Measurements from ENCODE around the gene CBLC.

CBLC gene

DNA sequence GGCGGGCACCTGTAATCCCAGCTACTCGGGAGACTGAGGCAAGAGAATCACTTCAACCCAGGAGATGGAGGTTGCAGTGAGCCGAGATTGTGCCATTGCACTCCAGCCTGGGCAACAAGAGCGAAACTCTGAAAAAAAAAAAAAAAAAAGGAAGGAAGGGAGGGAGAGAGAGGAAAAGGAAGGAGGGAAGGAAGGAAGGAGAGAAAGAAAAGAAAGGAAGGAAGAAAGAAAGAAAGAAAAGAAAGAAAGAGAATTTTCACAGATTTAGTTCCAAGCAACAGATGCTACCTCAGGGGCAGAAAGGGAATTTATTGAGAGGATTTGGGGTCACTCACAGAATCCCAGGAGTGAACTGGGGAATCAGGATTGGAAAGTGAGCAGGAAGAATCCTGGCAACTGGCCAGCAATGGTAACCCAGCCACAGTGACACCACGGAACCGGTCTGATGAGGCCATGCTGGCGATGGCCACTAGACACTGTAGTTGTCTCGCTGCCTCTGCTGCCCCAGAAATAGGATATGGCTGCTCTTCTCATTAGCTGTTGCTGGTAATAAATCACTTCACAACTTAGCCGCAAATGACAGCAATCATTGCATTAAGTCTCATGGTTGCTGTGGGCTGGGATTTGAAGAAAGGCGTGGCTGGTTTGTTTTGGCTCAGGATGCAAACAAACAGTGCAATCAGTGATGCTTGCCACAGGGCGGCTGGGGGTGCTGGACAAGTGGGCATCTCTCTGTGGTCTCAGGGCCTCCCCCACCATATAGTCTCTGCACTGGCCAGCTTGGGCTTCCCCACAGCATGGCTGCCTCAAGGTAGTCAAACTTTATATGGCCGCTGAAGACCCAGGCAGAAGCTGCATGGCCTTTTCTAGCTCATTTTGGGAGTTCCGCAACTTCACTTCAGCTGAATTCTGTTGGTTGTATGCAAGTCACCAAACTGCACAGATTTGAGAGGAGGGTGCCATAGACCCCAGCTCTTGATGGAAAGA lies 26.0 kb downstream of the CBLC start:
- no peak for DNase-seq

DNA sequence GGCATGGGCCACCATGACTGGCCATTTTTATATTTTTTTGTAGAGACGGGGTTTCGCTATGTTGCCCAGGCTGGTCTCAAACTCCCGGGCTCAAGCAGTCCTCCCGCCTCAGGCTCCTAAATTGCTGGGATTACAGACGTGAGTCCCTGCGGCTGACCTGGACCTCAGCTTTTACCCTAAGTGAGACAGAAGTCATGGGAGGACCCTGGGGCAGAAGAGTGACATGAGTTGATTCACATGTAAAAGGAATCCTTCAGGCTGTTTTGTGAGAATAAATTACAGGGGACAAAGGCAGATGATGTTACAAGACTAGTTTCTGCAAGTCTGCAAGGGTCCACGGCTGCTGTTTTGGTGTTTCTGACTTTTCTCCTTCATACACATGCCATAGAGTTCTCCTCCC lies 28.6 kb downstream of the CBLC start:
- DNase-seq, result no peak

DNA sequence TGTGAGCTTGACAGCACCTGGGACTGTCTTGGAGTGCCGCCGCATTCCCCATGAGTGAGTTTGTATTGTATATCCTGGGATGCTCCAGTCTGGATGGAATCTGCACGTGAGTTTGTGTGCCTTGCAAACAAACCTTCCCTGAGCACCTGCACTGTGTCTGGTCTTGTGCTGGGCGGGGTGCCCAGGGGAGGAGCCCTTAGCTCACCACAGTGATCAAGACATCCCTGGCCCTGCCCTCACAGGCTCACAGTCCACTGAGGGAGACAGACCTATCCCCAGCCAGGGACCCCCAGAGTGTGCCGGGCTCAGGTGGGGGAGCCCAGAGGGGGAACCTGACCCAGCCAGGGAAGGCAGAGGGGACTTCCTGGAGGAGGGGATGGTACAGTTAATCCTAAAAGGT lies 29.5 kb downstream of the CBLC start:
- DNase-seq, result no peak

DNA sequence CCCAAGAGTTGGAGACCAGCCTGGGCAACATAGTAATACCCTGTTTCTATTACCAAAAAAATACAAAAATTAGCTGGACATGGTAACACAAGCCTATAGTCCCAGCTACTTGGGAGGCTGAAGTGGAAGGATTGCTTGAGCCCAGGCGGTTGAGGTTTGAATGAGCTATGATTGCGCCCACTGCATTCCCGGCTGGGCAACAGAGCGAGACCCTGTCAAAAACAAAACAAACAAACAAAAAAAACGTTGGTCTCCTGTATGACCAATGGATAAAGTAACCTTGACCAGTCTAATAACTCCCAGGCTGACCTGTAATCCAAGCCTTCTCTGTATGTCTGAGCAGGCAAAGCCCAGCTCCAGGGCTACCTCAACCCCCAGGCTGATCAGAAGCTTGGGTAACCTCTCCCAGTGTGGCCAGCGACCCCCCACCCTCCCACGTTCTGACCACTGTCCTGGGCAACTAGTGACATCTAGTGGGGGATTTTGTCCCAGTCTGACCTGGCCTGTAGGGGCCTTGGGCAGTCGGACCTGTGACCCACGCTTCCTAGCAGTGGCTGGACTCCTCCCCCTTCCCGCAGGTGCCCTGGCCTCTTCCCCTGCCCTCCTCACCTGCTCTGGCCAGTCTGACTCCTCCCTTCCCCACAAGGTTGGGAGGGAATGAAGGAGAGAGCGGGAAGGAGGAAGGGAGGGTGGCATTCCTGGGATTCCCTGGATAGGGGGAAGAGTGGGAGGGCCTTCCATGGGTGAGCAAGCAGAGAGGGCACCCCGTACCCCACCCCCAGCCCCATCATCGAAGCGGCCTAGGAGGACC lies 30.2 kb downstream of the CBLC start:
- DNase-seq, result no peak

DNA sequence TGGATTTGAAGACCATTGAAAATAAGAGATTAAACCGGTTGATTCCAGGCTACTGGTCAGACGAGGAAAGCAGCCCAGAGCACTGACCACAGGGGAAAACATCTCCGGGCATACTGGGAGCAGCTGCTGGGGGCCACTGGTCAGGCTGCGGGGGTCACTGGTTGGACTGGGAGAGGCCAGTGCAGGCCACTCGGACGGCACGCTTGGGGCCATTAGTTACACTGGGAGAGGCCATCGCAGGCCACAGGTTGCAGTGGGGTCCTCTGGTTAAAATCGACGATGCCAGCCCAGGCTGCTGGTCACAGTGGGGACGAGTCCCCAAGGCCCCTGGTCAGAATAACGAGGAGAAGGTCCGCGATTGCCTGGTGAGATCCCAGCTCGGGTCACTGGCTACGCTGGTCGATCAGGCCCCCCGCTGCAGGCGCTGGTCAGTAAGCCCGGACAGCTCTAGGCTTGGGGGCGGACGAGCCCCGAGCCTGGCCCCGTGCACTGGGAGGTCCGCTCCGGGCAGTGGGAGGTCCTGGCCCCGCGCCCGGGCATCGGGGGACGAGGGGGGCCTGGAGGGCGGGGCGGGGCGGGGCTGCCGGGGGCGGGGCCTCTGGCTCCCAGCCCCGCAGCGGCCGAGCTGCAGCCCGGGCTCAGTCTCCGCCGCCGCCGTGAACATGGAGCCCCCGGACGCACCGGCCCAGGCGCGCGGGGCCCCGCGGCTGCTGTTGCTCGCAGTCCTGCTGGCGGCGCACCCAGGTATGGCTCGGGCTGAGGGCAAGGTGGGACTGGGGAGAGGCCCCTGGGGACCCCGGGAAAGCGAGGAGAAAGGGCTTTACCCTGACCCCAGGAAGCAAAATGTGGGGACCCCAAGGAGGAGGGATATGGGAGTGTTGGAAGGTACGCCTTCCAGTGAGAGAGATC lies 31.0 kb downstream of the CBLC start, which contains the start of gene BCAM:
BCAM (plus strand) TSS at position 641 of the 909 bp plus-strand sequence; CDS start at position 663, 22 bp downstream.
- no peak for DNase-seq

DNA sequence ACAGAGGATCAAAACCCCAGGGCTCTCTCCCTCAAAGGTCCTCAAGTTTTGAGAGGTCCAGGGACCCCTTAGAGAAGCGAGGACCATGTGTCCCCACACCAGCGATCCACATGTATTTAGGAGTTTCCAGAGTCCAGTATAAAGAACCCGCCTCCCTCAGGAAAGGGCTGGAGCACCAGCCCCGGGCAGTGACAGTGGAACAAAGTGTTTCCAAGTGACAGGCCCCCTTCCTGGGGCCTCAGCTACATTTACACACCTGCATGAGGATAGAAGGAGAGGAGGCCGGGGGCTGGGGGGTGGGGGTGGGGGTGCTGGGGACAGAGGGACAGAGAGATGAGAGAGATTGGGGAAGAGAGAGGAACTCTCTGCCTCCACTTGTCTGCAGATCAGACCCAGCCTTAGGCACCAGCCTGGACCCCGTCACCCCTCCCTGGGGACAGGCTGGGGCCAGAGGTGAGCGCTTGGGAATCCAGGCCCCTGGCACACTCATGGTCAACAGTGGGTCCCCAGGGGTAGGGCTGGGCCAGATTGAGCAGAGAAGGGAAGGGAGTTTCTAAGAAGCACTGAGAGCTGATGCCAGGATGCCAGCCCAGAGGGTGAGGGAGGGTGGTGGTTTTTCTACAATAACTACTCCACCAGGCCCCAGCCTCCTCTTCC lies 32.0 kb downstream of the CBLC start:
- no peak for DNase-seq

DNA sequence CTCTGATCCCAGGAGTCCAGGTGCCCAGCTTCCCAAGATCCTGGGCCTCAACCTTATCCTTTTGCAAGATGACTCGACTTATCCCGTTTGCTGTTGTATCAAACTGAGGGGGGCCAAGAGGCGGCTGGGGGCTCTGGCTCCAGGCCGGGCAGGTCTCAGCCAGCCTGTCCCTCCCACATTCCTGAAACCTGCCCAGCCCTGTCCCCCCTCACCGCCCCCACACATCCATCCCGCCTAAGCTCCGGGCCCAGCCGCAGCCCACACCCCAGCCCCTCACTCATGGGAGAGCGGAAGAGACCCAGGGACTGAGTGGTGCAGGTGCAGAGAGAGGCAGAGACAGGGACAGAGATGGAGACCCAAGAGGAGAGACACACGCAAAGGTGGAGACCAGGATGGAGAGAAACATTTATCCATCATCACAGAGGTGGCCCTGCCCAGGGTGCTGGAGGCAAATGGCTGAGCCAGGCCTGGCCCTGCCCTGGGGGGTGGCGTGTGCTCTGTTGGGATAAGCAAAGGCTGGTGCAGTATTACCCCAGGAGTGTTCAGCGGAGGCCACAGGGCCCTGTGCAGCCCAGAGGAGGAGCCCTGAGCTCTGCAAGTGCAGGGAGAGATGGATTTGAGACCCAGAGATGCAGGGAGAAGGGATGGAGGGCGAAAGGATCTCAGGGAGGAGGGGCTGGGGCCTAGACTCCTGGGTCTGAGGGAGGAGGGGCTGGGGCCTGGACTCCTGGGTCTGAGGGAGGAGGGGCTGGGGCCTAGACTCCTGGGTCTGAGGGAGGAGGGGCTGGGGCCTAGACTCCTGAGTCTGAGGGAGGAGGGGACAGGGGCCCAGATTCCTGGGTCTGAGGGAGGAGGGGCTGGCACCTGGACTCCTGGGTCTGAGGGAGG lies 32.8 kb downstream of the CBLC start:
- no peak for DNase-seq

DNA sequence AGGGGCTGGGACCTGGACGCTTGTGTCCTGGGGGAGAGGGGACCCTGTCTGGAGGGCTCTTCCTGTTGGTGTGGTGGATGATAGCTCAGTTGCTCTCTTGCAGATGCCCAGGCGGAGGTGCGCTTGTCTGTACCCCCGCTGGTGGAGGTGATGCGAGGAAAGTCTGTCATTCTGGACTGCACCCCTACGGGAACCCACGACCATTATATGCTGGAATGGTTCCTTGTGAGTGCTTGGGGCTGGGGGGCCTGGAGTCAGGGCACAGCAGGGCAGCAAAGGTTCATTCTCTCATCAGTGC lies 33.4 kb downstream of the CBLC start:
- DNase-seq, result no peak

DNA sequence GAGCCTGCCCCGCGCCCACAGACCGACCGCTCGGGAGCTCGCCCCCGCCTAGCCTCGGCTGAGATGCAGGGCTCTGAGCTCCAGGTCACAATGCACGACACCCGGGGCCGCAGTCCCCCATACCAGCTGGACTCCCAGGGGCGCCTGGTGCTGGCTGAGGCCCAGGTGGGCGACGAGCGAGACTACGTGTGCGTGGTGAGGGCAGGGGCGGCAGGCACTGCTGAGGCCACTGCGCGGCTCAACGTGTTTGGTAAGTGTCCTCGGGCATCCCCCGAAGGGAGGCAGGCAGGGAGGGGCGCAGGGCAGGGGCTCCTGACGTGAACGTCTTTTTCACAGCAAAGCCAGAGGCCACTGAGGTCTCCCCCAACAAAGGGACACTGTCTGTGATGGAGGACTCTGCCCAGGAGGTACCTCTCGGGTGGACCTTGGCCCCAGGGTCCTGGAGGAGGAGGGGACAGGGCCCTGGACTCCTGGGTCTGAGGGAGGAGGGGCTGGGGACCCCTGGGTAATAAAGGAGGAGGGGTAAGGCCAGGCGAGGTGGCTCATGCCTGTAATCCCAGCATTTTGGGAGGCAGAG lies 34.5 kb downstream of the CBLC start:
- no peak for DNase-seq

DNA sequence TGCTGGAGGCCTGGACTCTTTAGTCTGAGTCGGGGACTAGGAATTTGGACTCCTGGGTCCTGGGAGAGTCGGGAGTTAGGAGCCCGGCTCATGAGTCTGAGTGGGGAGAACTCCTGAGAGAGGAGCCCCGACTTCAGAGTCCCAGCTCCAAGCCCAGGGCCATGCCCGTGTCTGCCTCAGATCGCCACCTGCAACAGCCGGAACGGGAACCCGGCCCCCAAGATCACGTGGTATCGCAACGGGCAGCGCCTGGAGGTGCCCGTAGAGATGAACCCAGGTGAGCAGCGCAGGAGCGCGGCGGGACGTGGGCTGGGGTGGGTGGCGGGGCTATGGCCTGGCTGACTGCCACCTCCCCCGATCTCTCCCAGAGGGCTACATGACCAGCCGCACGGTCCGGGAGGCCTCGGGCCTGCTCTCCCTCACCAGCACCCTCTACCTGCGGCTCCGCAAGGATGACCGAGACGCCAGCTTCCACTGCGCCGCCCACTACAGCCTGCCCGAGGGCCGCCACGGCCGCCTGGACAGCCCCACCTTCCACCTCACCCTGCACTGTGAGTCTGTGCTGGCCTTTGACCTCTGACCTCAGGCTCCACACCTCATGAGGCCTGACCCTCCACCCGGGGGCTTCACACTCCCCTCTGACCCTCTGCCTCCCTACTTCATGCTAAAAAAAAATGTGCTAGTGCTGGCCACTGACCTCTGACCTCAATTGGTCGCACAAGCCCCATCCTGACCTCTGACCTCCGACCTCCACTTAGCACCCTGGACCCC lies 35.6 kb downstream of the CBLC start:
- no peak for DNase-seq

DNA sequence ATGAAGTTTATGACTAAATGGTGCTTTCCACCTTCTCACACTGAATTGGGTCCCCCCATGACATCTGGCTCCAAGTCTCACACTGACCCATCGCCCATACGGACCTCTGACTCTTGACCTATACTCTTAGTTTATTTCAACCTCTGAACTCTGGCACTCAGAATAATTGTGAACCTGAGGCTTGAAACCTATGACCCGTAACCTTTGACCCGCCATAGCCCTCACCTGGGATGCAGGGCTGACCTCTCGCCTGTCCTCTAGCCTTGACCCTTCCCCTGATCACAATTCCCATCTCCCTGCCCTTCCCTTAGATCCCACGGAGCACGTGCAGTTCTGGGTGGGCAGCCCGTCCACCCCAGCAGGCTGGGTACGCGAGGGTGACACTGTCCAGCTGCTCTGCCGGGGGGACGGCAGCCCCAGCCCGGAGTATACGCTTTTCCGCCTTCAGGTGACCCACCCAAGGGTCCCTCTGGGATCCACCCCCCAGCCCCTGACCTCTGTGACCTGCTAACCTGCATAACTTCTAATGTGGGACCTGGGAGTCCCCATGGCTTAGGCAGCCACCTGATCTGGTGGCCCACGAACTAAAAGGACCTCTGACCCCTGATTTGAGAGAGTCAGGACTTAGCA lies 36.3 kb downstream of the CBLC start:
- no peak for DNase-seq

DNA sequence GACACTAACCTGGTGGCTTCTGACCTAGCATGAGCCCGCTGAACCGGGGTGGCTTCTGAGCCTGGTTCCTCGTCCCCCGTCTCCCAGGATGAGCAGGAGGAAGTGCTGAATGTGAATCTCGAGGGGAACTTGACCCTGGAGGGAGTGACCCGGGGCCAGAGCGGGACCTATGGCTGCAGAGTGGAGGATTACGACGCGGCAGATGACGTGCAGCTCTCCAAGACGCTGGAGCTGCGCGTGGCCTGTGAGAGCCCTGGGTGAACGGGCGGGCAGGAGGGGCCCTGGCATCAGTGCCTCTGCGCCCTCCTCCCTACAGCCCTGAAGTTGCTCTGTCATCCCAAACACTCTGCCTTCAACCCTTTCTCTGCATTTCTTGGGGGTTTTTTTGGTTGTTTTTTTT lies 36.8 kb downstream of the CBLC start:
- no peak for DNase-seq

DNA sequence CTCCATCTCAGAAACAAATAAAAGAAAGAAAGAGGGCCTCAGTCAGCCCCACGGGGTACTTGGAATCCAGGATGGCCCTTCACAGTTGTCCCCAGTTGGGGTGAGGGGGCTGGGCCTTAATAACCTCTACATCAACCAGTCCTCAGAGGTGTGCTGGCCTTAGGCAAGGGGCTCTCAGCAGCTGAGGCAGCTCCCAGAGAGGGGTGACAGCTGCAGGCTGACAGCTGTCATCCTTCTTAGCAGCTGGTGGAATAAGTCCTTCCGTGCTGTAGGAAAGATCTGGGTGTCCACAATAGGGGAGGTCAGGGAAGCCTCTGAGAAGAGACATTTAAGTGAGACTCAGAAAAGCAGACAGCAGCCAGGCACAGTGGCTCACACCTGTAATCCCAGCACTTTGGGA lies 38.6 kb downstream of the CBLC start:
- no peak for DNase-seq

DNA sequence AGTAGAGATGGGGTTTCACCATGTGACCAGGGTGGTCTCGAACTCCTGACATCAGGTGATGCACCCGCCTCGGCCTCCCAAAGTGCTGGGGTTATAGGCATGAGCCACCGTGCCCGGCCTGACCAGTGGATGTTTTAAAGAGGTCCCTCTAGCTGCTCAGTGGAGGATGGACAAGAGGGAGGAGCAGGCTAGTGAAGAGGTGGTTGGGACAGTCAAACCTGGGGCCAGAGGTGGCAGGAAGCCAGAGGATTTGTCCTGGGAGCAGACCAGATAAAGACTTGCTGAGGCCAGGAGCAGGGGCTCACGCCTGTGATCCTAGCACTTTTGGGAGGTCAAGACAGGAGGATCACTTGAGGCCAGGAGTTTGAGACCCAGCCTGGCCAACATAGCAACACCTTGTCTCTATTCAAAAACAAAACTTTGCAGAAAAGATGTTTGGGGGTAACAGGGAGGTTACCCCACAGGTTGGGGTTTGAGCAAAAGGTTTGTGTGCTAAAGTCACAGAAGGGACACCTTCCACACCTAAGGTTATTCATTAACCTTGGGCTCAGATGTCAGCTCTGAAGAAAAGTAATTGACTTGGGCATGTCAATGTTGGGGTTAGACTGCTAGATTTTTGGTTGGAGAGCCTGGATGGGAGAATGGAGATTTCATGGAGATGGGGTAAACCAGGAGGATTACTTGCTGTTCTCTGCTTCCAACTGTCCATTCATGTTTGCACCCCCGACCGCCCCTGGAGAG lies 40.2 kb downstream of the CBLC start:
- no peak for DNase-seq

DNA sequence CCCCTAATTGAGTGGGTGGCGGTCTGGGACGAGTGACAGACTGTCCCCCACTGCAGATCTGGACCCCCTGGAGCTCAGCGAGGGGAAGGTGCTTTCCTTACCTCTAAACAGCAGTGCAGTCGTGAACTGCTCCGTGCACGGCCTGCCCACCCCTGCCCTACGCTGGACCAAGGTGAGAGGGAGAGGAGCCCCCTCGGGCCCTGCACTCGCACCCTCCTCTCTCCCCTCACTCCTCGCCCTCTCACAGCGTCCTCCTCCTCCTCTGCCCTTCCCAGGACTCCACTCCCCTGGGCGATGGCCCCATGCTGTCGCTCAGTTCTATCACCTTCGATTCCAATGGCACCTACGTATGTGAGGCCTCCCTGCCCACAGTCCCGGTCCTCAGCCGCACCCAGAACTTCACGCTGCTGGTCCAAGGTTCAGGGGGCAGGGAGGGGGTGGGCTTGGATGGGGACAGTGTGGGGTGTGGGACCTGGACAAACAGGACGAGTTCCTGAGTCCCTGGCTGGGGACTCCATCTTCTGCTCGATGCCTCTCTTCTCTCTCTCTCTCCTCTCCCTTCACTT lies 40.9 kb downstream of the CBLC start:
- DNase-seq, result no peak

DNA sequence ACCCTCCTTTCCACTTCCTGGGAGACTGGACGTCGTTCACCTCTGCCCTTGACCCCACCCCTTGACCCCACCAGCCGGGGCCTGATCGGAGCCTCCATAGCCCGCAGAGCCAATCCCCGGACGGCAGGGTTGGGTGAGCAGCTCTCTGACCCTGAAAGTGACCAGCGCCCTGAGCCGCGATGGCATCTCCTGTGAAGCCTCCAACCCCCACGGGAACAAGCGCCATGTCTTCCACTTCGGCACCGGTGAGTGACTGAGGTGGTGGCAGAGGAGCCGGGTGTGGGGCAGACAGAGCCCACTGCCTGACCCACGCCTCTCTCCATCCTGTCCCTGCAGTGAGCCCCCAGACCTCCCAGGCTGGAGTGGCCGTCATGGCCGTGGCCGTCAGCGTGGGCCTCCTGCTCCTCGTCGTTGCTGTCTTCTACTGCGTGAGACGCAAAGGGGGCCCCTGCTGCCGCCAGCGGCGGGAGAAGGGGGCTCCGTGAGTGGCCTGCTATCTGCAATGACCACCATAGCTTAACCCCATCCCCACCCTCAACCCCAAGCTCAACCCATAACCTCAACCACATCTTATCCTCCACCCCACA lies 41.6 kb downstream of the CBLC start:
- DNase-seq, result no peak

DNA sequence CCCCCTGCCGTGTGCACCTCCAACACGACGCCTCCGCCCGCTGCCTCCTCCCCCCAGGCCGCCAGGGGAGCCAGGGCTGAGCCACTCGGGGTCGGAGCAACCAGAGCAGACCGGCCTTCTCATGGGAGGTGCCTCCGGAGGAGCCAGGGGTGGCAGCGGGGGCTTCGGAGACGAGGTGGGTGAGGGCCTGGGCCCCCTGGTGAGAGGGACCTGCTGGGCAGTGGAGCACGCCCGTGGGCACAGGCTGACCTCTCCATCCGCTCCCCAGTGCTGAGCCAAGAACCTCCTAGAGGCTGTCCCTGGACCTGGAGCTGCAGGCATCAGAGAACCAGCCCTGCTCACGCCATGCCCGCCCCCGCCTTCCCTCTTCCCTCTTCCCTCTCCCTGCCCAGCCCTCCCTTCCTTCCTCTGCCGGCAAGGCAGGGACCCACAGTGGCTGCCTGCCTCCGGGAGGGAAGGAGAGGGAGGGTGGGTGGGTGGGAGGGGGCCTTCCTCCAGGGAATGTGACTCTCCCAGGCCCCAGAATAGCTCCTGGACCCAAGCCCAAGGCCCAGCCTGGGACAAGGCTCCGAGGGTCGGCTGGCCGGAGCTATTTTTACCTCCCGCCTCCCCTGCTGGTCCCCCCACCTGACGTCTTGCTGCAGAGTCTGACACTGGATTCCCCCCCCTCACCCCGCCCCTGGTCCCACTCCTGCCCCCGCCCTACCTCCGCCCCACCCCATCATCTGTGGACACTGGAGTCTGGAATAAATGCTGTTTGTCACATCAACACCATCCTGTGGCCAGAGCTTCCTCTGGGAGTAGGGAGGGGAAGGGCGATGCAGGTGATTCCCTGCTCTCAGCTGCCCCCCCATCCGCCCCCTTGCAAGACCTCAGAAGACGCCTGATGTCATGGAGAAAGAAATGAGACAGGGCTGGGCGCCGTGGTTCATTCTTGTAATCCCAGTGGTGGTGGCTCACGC lies 43.2 kb downstream of the CBLC start:
- DNase-seq, result no peak
